ENCODE data around the gene RBFOX2. TPM values are rescaled to one million over a fixed set of nuclear protein-coding genes. Genes with fewer than 3 reads are reported as not detected.

The RBFOX2 gene
- total RNA-seq, 1 experiment from 2014 or later, result 147 TPM

DNA sequence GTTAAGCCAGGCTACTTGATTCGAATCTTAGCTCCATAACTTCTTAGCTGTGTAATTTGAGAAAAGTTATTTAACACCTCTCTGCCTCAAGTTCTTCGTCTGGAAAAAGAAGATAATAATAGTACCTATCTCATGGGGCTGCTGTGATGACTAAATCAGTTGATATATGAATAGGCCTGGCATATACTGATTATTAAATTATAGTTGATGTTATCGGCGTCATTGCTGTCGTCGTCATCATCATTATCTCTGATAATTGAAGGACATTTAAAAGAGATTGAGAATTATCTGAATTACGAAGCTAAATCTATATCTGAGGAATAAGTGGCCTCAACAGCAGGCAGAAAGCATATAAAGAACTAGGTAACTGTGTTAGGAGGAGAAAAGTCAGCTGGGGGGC, 165.9 kb downstream of the RBFOX2 start:
- Histone ChIP-seq H3K36me3 (no peaks in the 10 kb centered on the region), H3K9me3 (replicated peaks) (no peaks in the 10 kb centered on the region), H3K27me3 (no peaks in the 10 kb centered on the region), H3K4me1 (peaks cover 5% of the 10 kb centered on the region), H3K4me3 (no peak overlapping the region), H3K27ac (no peak overlapping the region)
- no peak for DNase-seq

DNA sequence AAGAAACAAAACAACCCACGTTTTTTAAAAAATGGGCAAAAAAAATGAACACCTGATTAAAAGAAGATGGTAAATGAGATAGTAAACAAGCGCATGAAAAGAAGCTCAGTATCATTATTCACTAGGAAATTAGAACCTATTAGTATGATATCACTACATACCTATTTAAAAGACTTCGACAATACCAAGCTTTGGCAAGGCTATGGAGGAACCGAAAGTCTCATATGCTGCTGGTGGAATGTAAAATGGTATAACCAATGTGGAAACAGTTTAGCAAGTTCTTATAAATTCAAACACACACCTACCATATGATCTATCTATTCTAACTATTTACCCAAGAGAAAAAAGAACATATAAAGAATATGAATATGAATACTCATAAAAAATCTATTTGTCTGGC, 167.2 kb downstream of the RBFOX2 start:
- Histone ChIP-seq H3K36me3 (no peaks in the 10 kb centered on the region), H3K27ac (no peak overlapping the region), H3K4me1 (peaks cover 9% of the 10 kb centered on the region), H3K4me3 (no peak overlapping the region), H3K9me3 (replicated peaks) (no peaks in the 10 kb centered on the region), H3K27me3 (no peaks in the 10 kb centered on the region)
- DNase-seq, result no peak

GRCh38 chr22:35860837-35861236, 167.8 kb downstream of the RBFOX2 start:
- no peaks in the 10 kb centered on the region for H3K9me3 ChIP-seq (replicated peaks)
- no peak overlapping the region for H3K4me3 ChIP-seq
- no peaks in the 10 kb centered on the region for H3K27me3 ChIP-seq
- peaks cover 9% of the 10 kb centered on the region for H3K4me1 ChIP-seq
- H3K27ac ChIP-seq, result no peak overlapping the region
- H3K36me3 ChIP-seq, result no peaks in the 10 kb centered on the region
- DNase-seq, result no peak

DNA sequence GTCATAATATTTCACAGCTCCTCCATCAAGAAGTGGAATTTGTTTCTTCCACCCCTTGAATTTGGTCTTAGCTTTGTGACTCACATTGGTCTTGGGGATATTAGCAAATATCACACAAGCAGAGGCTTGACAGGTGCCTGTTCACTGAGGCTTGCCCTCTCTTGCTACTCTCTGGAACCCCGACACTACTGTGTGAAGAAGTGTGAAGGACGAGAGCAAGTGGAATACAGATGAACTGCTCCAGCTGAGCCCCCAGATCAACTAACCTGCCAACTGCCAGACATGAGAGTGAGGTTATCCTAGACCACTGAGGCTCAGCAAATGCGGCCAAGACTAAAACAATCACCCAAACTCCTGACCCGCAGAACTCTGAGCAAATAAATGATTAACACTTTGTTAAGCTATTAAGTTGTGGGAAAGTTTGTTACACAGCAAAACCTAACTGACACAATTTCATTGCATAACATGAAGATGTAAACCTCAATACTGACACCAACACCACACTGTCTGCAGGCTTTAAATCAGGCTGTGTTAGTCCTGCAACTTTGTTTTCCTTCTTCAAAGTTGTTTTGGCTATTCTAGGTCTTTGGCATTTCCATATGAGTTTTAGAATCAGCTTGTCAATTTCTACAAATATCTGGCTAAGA, 168.4 kb downstream of the RBFOX2 start:
- no peak overlapping the region for H3K4me3 ChIP-seq

DNA sequence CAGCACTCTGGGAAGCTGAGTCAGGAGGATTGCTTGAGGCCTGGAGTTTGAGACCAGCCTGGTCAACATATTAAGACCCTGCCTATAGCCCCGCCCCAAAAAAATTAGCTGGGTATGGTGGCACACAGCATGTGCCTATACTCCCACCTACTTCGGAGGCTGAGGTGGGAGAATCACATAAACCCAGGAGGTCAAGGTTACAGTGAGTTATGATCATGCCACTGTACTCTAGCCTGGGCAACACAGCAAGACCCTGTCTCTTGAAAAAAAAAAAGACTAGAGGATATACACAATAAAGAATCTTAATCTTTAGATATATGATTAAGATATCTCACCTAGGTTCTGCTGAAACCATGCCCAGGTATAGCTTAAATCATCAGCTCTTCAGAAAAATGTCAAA, 174.3 kb downstream of the RBFOX2 start:
- H3K36me3 ChIP-seq, result no peaks in the 10 kb centered on the region
- H3K9me3 ChIP-seq (replicated peaks), result no peaks in the 10 kb centered on the region
- no peak for DNase-seq
- no peaks in the 10 kb centered on the region for H3K27me3 ChIP-seq
- peaks cover 21% of the 10 kb centered on the region for H3K4me1 ChIP-seq
- H3K4me3 ChIP-seq, result no peak overlapping the region
- H3K27ac ChIP-seq, result no peak overlapping the region

More for the DNA sequence above, 168.4 kb downstream of the RBFOX2 start:
- Histone ChIP-seq H3K36me3 (no peaks in the 10 kb centered on the region), H3K27ac (no peak overlapping the region), H3K9me3 (replicated peaks) (no peaks in the 10 kb centered on the region), H3K4me1 (peaks cover 9% of the 10 kb centered on the region), H3K27me3 (no peaks in the 10 kb centered on the region)
- DNase-seq, result peak in 1 of 2 experiments; percentile 38

- DNase-seq, result no peak
- peaks cover 23% of the 10 kb centered on the region for H3K4me1 ChIP-seq
- no peaks in the 10 kb centered on the region for H3K36me3 ChIP-seq
- H3K9me3 ChIP-seq (replicated peaks), result no peaks in the 10 kb centered on the region
- H3K27me3 ChIP-seq, result no peaks in the 10 kb centered on the region
- H3K27ac ChIP-seq, result no peak overlapping the region; the same call in 1 of the 2 replicates
- H3K4me3 ChIP-seq, result no peak overlapping the region
Measured at GRCh38 chr22:35852076-35852475, 176.5 kb downstream of the RBFOX2 start.

DNA sequence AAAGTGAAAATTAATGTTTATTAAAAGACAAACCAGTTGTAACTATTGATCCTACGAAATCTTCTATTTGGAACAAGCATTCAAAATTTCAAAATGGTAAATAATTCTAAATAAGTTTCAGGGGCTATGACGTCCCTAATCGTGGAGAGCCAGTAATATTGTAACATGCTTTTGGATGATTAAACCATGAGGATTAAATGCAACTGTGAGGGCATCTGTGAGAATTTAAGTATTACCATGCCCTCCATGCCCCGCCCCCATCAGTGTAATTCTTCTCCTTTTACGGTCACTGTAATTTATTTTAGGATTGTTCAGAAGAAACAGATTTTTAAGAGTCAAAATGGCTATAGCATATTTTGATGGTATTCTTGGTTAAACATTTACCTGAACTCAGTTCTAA, 177.8 kb downstream of the RBFOX2 start:
- H3K9me3 ChIP-seq (replicated peaks), result no peaks in the 10 kb centered on the region
- peak overlapping the region; percentile 24 for H3K4me3 ChIP-seq
- no peaks in the 10 kb centered on the region for H3K27me3 ChIP-seq
- peaks cover 23% of the 10 kb centered on the region for H3K4me1 ChIP-seq
- peak; percentile 59 to 81 for DNase-seq
- H3K36me3 ChIP-seq, result no peaks in the 10 kb centered on the region
- peak overlapping the region; percentile 95 for H3K27ac ChIP-seq

DNA sequence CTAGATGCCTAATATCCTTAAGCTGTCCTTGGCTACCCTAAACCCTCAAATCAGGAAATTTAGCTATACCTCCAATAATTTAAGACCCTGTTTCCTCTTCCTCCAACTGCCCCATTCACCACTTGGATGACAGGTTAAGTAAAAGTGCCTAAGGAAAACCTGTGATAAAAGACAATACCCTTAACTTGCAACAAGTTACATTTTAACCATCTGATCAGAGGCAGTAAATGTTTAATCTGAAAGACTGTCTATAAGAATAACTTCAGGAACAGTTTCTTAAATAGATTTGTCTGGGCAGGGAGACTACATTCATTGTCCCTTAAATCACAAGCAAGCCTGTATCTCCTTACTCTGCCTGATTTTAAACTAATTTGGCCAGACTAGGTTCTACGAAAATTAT, 181.8 kb downstream of the RBFOX2 start:
- H3K4me1 ChIP-seq, result peaks cover 23% of the 10 kb centered on the region
- H3K4me3 ChIP-seq, result no peak overlapping the region
- no peaks in the 10 kb centered on the region for H3K9me3 ChIP-seq (replicated peaks)
- no peaks in the 10 kb centered on the region for H3K36me3 ChIP-seq
- no peaks in the 10 kb centered on the region for H3K27me3 ChIP-seq
- DNase-seq, result no peak
- H3K27ac ChIP-seq, result no peak overlapping the region

DNA sequence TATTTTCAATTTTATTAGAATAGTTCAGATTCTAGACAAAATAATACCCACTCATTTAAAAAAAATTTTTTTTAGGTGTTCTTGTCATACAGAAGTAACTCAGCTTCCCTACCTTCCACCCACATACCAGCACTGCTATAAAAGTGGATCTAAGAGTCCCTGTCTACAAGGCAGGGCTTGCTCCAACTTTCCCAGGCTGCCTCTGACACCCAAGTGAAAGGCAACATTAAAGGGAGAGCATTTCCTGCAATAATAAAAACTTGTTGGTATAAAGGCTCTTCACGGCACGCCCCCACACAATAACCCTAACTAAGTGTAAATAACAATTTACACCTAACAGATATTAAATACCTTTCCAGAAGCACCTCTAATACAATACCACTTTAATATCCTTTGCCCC, 183.7 kb downstream of the RBFOX2 start:
- Histone ChIP-seq H3K36me3 (no peaks in the 10 kb centered on the region), H3K9me3 (replicated peaks) (no peaks in the 10 kb centered on the region), H3K4me3 (no peak overlapping the region), H3K27me3 (no peaks in the 10 kb centered on the region), H3K27ac (no peak overlapping the region), H3K4me1 (peaks cover 15% of the 10 kb centered on the region)
- no peak for DNase-seq

DNA sequence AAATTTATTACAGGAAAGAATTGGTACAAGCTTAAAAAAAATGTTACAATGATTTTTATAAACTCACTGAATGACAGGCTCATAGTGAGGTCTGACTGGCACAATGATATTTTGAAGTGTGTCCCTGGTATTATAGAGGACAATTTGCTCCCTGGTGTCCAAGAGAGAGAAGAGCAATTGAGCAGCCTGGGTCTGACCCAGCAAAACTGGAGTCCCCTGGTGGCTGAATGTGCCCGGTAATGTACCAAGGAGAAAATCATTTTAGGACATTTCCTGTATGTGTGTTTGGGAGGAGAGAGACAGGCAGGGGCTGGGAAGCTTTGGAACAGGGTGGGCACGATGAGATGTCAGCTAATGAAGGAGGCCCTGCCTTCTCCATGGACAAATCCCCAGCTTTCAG, 185.7 kb downstream of the RBFOX2 start:
- no peaks in the 10 kb centered on the region for H3K36me3 ChIP-seq
- H3K27me3 ChIP-seq, result no peaks in the 10 kb centered on the region
- peak; percentile 29 to 54 for DNase-seq
- H3K4me3 ChIP-seq, result no peak overlapping the region
- no peaks in the 10 kb centered on the region for H3K9me3 ChIP-seq (replicated peaks)
- H3K4me1 ChIP-seq, result peaks cover 10% of the 10 kb centered on the region
- no peak overlapping the region for H3K27ac ChIP-seq

GRCh38 chr22:35842519-35842913, 186.1 kb downstream of the RBFOX2 start:
- no peaks in the 10 kb centered on the region for H3K27me3 ChIP-seq
- no peaks in the 10 kb centered on the region for H3K9me3 ChIP-seq (replicated peaks)
- peaks cover 10% of the 10 kb centered on the region for H3K4me1 ChIP-seq
- DNase-seq, result no peak
- no peak overlapping the region for H3K4me3 ChIP-seq
- H3K27ac ChIP-seq, result no peak overlapping the region
- H3K36me3 ChIP-seq, result no peaks in the 10 kb centered on the region

DNA sequence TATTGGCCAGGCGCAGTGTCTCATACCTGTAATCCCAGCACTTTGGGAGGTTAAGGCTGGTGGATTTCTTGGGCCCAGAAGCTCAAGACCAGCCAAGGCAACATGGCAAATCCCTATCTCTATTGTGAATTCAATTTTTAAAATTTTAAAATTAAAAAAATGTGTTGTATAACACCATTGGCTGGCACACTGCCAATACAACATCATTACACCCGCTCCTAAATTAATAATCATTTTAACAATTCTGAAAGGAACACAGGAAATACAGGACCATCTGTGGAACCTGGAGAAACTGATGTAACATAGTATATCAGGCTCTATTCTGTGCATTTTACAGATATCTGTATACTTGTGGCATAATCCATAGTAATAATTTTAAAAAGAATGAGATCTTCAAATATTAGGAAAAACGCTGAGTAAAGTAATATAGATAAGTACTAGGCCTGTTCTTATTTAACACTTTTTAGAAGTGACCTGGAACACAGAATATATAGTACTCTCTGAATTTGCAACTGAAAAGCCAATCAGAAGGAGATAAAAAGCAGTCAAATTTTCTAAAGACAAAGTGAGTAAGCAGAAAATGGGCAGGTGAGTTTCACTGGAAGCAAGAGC, 186.6 kb downstream of the RBFOX2 start:
- H3K9me3 ChIP-seq (replicated peaks), result no peaks in the 10 kb centered on the region
- DNase-seq, result no peak
- H3K27me3 ChIP-seq, result no peaks in the 10 kb centered on the region
- H3K36me3 ChIP-seq, result no peaks in the 10 kb centered on the region
- no peak overlapping the region for H3K27ac ChIP-seq
- peaks cover 14% of the 10 kb centered on the region for H3K4me1 ChIP-seq
- H3K4me3 ChIP-seq, result no peak overlapping the region

DNA sequence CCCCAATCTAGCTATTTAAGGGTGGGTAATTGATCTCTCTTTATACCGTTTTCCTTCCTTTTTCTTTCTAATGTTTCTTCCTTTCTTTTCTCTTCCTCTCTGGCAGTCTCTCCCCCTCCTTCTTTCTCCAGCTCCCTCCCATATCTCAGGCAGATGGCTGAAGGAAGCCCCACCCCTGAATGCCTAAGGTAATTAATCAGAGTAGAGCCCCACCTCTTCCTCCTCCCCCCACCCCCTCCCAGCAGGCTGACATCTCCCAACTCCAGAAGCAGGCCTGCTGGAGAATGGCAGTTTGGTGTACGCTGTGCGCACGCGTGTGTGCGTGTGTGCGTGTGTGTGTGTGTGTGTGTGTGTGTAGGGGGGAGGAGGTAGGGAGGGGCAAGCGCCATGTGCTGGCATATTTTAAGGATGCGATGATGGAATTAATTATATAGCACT, 188.3 kb downstream of the RBFOX2 start:
- peak; percentile 93 to 95 for DNase-seq
- no peaks in the 10 kb centered on the region for H3K36me3 ChIP-seq

GRCh38 chr22:35839841-35840301, 188.8 kb downstream of the RBFOX2 start:
- Histone ChIP-seq H3K9me3 (replicated peaks) (no peaks in the 10 kb centered on the region), H3K4me1 (peaks cover 14% of the 10 kb centered on the region), H3K27me3 (no peaks in the 10 kb centered on the region), H3K27ac (peak overlapping the region; percentile 54), H3K4me3 (peak overlapping the region; percentile 67), H3K36me3 (no peaks in the 10 kb centered on the region)
- peak; percentile 17 to 65 for DNase-seq

More for the DNA sequence above, 188.3 kb downstream of the RBFOX2 start:
- H3K27me3 ChIP-seq, result no peaks in the 10 kb centered on the region
- peak overlapping the region; percentile 54 for H3K27ac ChIP-seq
- peaks cover 14% of the 10 kb centered on the region for H3K4me1 ChIP-seq
- H3K9me3 ChIP-seq (replicated peaks), result no peaks in the 10 kb centered on the region
- H3K4me3 ChIP-seq, result peak overlapping the region; percentile 67

GRCh38 chr22:35838855-35839576, 189.6 kb downstream of the RBFOX2 start:
- DNase-seq, result peak; percentile 43 to 71
- H3K9me3 ChIP-seq (replicated peaks), result no peaks in the 10 kb centered on the region
- H3K27ac ChIP-seq, result peak overlapping the region; percentile 54
- no peaks in the 10 kb centered on the region for H3K36me3 ChIP-seq
- no peaks in the 10 kb centered on the region for H3K27me3 ChIP-seq
- peaks cover 14% of the 10 kb centered on the region for H3K4me1 ChIP-seq
- peak overlapping the region; percentile 67 for H3K4me3 ChIP-seq

Measured in SJCRH30 (cell line).